Measurements from ENCODE around the gene G0S2.
A peak's percentile ranks its signal among the peaks of the same experiment; 100 is the strongest.

The G0S2 gene

DNA sequence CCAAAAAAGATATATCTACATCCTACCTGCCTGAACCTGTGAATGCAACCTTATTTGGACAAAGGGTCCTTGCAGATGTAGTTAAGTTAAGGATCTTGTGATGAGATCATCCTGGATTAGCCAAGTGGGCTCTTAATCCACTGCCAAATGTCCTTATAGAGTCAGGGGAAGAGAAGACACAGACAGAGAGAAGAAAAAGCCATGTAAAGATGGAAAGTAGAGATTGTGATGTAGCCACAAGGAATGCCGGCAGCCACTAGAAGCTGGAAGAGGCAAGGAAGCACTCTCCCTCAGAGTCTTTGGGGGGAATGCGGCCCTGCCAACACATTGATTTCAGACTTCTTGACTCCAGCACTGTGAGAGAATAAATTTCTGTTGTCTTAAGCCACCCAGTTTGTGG, 45.6 kb downstream of the G0S2 start:
- DNase-seq: no peak

DNA sequence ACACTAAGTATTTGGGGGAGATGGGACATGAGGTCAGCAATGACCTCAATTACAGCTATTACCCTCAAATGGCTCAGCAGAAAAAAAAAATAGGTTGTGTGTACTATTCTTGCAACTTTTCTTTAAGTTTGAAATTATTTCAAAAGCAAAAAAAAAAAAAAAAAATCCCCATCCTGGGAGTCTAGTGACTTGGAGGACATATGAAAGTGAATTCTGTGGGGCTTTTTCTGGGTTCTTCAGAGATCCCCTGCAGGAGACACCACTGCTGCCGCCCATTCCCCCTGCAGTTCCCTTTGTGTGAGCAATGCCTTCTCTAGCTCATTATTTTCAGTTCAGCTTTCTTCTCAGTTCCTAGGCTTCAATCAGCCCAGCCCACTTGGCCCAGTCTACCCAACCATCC, 46.1 kb downstream of the G0S2 start:
- DNase-seq: peak; percentile 78 to 93 (median 83)

GRCh38 chr1:209723265-209723664, 48.1 kb downstream of the G0S2 start:
- no peak for DNase-seq

DNA sequence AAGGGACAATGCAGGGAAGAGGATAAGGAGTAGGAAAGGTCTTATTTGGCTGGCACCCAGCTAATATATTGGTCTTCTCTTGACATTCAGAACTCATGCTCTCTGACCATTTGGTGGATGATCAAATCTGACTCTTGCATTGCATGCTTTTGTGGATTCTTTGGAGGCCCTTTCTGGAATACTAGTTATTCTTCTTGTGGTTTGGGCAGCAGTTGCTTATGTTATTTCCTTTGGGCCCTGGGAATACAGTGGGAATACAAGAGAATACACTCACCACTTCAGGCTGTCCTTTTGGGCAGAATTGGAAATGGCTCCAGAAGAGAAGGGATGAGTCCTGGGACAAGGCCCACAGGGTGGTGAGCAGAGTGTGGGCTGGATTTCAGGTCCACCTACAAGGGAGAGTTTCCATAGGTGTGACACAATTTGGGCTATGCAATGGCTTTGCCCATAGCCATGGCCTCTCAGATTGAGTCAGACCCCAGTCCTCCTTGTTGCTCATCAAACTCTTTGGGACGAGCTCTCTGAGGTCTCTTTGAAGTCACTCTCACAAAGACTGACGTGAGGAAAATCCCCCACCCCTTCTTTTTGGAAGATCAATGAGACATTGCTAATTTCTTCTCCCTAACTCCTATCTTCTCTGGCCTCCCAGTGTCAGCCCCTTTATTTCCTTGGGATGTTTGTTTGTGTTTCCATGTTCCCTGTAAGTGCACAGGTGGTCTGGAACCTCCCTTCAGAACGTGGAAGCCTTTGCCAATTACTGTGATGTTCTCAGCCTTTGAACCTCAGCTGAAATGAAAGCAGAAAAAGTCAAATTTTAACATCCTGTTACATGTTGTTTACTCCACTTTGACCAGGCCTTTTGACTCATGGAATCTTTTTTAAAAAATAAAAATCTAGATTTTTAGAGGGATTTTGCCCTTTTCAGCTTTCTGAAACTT, 48.8 kb downstream of the G0S2 start:
- DNase-seq: peak in 1 of 3 donors; percentile 13

Measured in suppressor macrophage treated with lipopolysaccharide for 1 hour (primary cell).